RWPE2 (cell line): ENCODE data around the gene DNM1L.
"Not testable (repeated sequence)": the region's sequence is repeated elsewhere in the genome, so short reads cannot be mapped to it uniquely, and the experiment has no call there.

Experiments
- ATAC-seq: fragments of 200-7000 bp; cut with Tn5 transposase; 3 replicates; pipeline ENCODE4 v1.9.1; 2021; ENCODE audit warnings: low read depth
- DNase-seq: peaks from one replicate; pipeline ENCODE4 v3.0.0-alpha.2; 2020; ENCODE audit warnings: low spot score
- H3K27ac ChIP-seq: fragments of 450-650 bp; 2 replicates; pipeline ENCODE4 v1.5.1; 2017; ENCODE audit warnings: mild to moderate bottlenecking; ENCODE audit not compliant: poor library complexity, severe bottlenecking
- H3K27me3 ChIP-seq: fragments of 250-450 bp; sonication (Bioruptor Pico); 2 replicates; pipeline ENCODE4 v1.5.1; 2021; ENCODE audit warnings: mild to moderate bottlenecking, moderate library complexity; ENCODE audit not compliant: insufficient read depth, poor library complexity, severe bottlenecking
- H3K36me3 ChIP-seq: fragments of 250-450 bp; sonication (Bioruptor Pico); 2 replicates; pipeline ENCODE4 v1.5.1; 2020; ENCODE audit warnings: low read depth, mild to moderate bottlenecking, moderate library complexity
- H3K4me1 ChIP-seq: fragments of 250-450 bp; sonication (Bioruptor Pico); 2 replicates; pipeline ENCODE4 v1.5.1; 2021; ENCODE audit warnings: mild to moderate bottlenecking, moderate library complexity; ENCODE audit not compliant: insufficient read depth, poor library complexity, severe bottlenecking
- H3K4me3 ChIP-seq: fragments of 250-450 bp; sonication (Bioruptor Pico); 2 replicates; pipeline ENCODE4 v1.5.1; 2021; ENCODE audit warnings: mild to moderate bottlenecking, moderate library complexity; ENCODE audit not compliant: severe bottlenecking
- H3K9me3 ChIP-seq: fragments of 250-450 bp; sonication (Bioruptor Pico); 2 replicates; pipeline ENCODE4 v1.5.1; 2021; ENCODE audit warnings: mild to moderate bottlenecking, moderate library complexity; ENCODE audit not compliant: severe bottlenecking
- TF ChIP-seq, protein P1 (sequence below): fragments of 450-650 bp; IDR thresholded peaks from one replicate; pipeline ENCODE4 v1.5.1; 2017; ENCODE audit warnings: mild to moderate bottlenecking, moderate library complexity; ENCODE audit not compliant: poor library complexity, severe bottlenecking

DNM1L gene

DNA sequence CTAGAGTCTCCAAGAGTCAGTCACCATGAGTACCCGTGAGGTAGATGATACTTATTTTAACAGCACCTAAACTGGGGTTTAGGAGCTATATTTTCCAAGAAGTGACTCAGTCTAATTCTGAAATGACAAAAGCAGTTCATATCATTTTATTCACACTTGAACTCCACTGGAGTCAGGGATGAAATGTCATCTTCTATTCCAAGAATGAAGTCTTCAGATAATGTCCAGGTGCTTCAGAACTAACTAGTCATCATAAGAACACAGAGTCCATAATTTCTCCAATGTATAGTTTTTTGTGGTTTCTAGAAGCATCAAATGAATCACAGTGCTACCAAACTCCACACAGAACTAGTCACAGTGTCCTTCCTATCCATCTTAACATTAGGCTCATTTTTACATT lies 13.3 kb downstream of the DNM1L start:
- TF ChIP-seq, protein P1, sequence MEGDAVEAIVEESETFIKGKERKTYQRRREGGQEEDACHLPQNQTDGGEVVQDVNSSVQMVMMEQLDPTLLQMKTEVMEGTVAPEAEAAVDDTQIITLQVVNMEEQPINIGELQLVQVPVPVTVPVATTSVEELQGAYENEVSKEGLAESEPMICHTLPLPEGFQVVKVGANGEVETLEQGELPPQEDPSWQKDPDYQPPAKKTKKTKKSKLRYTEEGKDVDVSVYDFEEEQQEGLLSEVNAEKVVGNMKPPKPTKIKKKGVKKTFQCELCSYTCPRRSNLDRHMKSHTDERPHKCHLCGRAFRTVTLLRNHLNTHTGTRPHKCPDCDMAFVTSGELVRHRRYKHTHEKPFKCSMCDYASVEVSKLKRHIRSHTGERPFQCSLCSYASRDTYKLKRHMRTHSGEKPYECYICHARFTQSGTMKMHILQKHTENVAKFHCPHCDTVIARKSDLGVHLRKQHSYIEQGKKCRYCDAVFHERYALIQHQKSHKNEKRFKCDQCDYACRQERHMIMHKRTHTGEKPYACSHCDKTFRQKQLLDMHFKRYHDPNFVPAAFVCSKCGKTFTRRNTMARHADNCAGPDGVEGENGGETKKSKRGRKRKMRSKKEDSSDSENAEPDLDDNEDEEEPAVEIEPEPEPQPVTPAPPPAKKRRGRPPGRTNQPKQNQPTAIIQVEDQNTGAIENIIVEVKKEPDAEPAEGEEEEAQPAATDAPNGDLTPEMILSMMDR = no peak
- Histone ChIP-seq H3K4me3 (no peak overlapping the region), H3K36me3 (peaks cover 31% of the 10 kb centered on the region), H3K27ac (no peak overlapping the region), H3K9me3 (no peaks in the 10 kb centered on the region), H3K4me1 (no peaks in the 10 kb centered on the region), H3K27me3 (no peaks in the 10 kb centered on the region)
- ATAC-seq (no peak), DNase-seq (no peak)

DNA sequence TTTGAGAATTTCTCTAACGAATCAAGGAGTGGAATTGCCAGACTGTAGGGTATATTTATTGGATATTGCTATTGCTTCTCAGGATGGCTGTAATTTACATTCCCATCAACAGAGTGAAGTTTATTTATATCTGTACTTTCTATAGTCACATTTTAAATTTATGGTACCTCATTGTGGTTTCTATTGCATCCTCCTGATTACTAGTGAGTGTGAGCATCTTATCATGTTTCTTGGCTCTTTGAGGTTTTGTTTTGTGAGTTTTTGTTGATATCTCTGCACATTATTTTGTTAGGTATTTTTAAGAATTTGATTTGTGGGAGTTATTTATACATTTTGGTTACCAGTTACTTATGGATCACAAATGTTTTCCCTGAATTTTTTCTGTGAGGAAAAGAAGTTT lies 13.9 kb downstream of the DNM1L start:
- TF ChIP-seq, protein P1 = no peak
- Histone ChIP-seq H3K4me1 (no peaks in the 10 kb centered on the region), H3K36me3 (peaks cover 31% of the 10 kb centered on the region), H3K4me3 (no peak overlapping the region), H3K27ac (no peak overlapping the region), H3K9me3 (no peaks in the 10 kb centered on the region), H3K27me3 (no peaks in the 10 kb centered on the region)
- no peak for ATAC-seq
- no peak for DNase-seq

DNA sequence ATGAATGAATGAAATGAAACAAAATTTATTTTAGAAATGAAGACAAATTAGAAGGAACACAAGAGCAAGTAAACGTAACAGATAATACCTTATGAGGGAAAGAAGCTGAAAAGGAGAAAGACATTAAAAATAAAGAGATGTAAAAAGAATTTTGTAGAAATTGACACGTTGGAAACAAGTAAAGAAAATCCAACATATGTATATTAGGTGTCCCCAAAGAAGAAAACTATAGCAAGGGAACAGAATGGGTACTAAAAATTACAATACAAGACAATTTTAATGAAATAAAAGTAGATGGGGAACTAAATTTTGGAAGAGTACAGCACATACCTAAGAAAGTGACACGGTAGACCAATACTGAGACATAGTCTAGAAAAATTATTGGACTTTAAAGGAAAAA lies 16.7 kb downstream of the DNM1L start:
- no peaks in the 10 kb centered on the region for H3K27me3 ChIP-seq
- no peak for ATAC-seq
- H3K4me1 ChIP-seq = no peaks in the 10 kb centered on the region
- no peak for DNase-seq
- no peak overlapping the region for H3K4me3 ChIP-seq
- H3K27ac ChIP-seq = no peak overlapping the region
- TF ChIP-seq, protein P1 = no peak
- H3K36me3 ChIP-seq = peaks cover 38% of the 10 kb centered on the region
- no peaks in the 10 kb centered on the region for H3K9me3 ChIP-seq

DNA sequence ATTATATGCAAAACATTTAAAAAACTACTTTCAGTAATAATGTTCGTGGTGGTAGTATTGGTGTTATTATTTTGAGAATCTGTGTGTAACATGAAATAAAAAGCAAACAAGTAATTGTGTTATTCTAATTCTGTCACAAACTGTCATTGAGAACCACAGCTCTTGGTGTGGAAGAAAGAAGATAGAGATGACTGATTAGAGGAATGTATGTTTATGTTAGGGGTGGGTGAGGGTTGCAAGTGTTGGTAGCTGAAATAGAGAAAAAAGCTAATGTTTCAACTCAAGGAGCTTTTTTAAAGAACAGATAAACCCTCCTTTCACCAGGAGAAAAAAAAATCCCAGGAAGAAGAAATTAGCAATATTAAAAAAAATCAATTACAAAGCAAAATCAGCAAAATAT lies 18.3 kb downstream of the DNM1L start:
- H3K27ac ChIP-seq = no peak overlapping the region
- TF ChIP-seq, protein P1 = no peak

DNA sequence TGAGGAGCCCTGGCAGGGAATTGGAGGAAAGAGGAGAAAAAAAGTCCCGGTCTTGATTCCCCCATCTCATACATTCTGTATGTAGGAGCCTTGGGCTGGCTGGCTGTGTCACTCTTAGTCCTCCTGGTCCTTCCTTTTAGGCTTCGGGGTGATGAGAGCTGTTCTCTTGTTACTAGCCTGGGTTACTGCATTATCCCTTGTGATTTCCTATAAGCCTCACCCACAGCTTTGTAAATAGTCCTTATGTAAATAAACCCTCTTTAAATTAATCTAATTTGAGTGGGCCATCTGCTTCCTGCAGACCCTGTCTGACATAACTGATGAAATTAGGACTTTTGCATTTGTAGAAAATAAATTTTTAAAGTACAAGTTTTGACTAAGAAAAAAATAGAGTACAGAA lies 19.2 kb downstream of the DNM1L start:
- DNase-seq (no peak), ATAC-seq (no peak)
- Histone ChIP-seq H3K4me1 (no peaks in the 10 kb centered on the region), H3K4me3 (no peak overlapping the region), H3K36me3 (peaks cover 35% of the 10 kb centered on the region), H3K27ac (no peak overlapping the region), H3K27me3 (no peaks in the 10 kb centered on the region), H3K9me3 (no peaks in the 10 kb centered on the region)
- TF ChIP-seq, protein P1 = no peak

More for the DNA sequence above, 18.3 kb downstream of the DNM1L start:
- H3K9me3 ChIP-seq = no peaks in the 10 kb centered on the region
- DNase-seq (no peak), ATAC-seq (no peak)
- H3K36me3 ChIP-seq = peaks cover 40% of the 10 kb centered on the region
- H3K4me3 ChIP-seq = no peak overlapping the region
- no peaks in the 10 kb centered on the region for H3K4me1 ChIP-seq
- no peaks in the 10 kb centered on the region for H3K27me3 ChIP-seq

DNA sequence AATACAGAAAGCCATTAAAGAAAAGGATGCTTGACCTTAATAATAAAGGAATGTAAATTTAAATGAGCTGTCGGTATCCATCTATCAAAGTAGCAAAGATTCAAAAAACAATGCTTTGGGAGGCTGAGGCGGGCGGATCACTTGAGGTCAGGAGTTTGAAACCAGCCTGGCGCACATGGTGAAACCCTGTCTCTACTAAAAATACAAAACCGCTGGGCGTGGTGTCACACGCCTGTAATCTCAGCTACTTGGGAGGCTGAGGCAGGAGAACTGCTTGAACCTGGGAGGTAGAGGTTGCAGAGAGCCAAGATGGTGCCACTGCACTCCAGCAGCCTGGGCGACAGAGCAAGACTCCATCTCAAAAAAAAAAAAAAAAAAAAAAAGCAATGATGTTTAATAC lies 20.3 kb downstream of the DNM1L start:
- not testable (repeated sequence) for H3K9me3 ChIP-seq, ATAC-seq, H3K4me3 ChIP-seq, H3K27ac ChIP-seq, H3K4me1 ChIP-seq, DNase-seq, H3K27me3 ChIP-seq
- H3K36me3 ChIP-seq = peaks cover 32% of the 10 kb centered on the region
